GM12891 (cell line): ENCODE data around the gene ZNF717.
"Not testable (repeated sequence)": the region's sequence is repeated elsewhere in the genome, so short reads cannot be mapped to it uniquely, and the experiment has no call there.

ENCODE experiments used
- POLR2A ChIP-seq: IDR thresholded peaks from 2 replicates; pipeline ENCODE4 v1.6.1; 2011; ENCODE audit warnings: low read depth, low read length, control low read depth
- POLR2AphosphoS5 ChIP-seq: IDR thresholded peaks from 2 replicates; pipeline ENCODE4 v1.6.1; 2011; ENCODE audit warnings: low read depth, low read length, control low read depth
- POU2F2 ChIP-seq: IDR thresholded peaks from 2 replicates; pipeline ENCODE4 v1.6.1; 2011; ENCODE audit warnings: low read depth, mild to moderate bottlenecking, control low read depth, low read length, moderate library complexity
- SPI1 ChIP-seq: IDR thresholded peaks from 2 replicates; pipeline ENCODE4 v1.6.1; 2011; ENCODE audit warnings: low read depth, low read length, control low read depth
- TAF1 ChIP-seq: IDR thresholded peaks from 2 replicates; pipeline ENCODE4 v1.6.1; 2011; ENCODE audit warnings: low read depth, low read length, control low read depth

GRCh38 chr3:75771631-75772030 is 13.7 kb downstream of the ZNF717 start:
- TF ChIP-seq TAF1, POLR2A, POLR2AphosphoS5, SPI1, POU2F2: not testable (repeated sequence)
